ENCODE data around the gene ALK. TPM values are rescaled to one million over a fixed set of nuclear protein-coding genes. Genes with fewer than 3 reads are reported as not detected.

The ALK gene
- polyA plus RNA-seq, 2 of the 4 experiments (the other 2 are of a cell fraction): not detected

DNA sequence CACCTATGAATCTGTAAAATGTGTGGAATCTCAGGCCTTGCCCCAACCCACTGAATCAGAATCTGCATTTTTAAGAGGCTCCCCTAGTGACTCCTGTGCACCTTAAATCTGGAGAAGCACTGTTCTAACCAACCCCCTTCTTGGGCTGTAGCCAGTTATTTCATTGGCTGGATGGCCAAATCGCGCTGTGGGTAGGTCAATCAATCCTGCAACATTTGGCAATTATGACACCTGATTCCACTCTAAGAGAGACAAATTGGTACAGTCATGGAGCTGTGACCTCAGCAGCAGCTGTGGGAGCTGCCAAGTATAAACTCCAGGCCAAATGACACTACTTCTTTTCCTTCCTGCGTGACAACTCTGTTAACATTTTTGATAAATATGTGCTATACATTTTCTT lies 597.4 kb downstream of the ALK start:
- WGBS (ENCODE audit: missing lambda C conversion rate): 14% methylated on average over 3 of the region's 3 CpGs
- FAIRE-seq (no peak), ATAC-seq (no peak), DNase-seq (ENCODE audit: low read depth in 1 of 2, low spot score in 1 of 2) (no peak)
- Histone ChIP-seq H3K4me3 (no peak overlapping the region), H3K4me2 (no peak overlapping the region), H3K9me3 (no peaks in the 10 kb centered on the region), H3K27ac (no peak overlapping the region), H3K4me1 (no peaks in the 10 kb centered on the region)
- TF ChIP-seq HOXA7 (CRISPR knock-in tag; IDR thresholded peaks at IDR 0.05) (no peak), HOXB5 (CRISPR knock-in tag; IDR thresholded peaks at IDR 0.05) (no peak), CHD2 (IDR thresholded peaks at IDR 0.05; ENCODE audit: low read length, partially characterized antibody) (no peak), RARB (CRISPR knock-in tag; IDR thresholded peaks at IDR 0.05) (no peak), NPAS2 (CRISPR knock-in tag; IDR thresholded peaks at IDR 0.05; ENCODE audit: borderline replicate concordance) (no peak), MAFK (IDR thresholded peaks at IDR 0.05; ENCODE audit: partially characterized antibody) (no peak)
- ChIA-PET POLR2A (no interaction called here), CTCF (interaction anchor here (0.9 to 1.9 kb wide), 5 partner anchors 10 to 792 kb away, joined by 3 to 11 read pairs (median 3); no protein-coding TSS in a partner anchor)

DNA sequence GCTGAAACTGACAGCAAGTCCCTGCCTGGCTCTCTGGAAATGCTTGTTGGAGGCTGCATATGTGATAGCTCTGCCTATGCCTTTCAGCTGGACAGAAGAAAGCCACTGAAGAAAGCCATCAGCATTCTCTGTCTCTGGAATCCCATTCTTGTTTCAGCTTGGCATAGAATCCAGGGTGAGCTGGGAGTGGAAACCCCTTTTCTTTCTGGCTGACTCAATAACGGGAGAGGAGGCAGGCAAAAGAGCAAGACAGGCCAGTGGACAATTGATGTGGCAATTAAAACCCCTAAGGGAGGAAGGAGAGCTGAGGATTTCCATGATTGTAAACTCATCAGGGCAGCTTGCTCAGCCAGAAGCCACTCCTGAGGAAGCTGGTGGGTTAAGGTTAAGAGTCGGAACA lies 598.1 kb downstream of the ALK start:
- Histone ChIP-seq H3K4me3 (no peak overlapping the region), H3K9me3 (no peaks in the 10 kb centered on the region), H3K4me2 (no peak overlapping the region), H3K27ac (no peak overlapping the region), H3K4me1 (no peaks in the 10 kb centered on the region)
- DNase-seq (ENCODE audit: low read depth in 1 of 2, low spot score in 1 of 2) (no peak), FAIRE-seq (no peak), ATAC-seq (no peak)
- ChIA-PET POLR2A (no interaction called here), CTCF (interaction anchor here (0.9 to 1.9 kb wide), 6 partner anchors 9 to 792 kb away, joined by 3 to 11 read pairs (median 3); no protein-coding TSS in a partner anchor)
- 2% methylated on average over 2 of the region's 2 CpGs for WGBS (ENCODE audit: missing lambda C conversion rate)
- TF ChIP-seq RARB (CRISPR knock-in tag; IDR thresholded peaks at IDR 0.05) (no peak), JUN (IDR thresholded peaks at IDR 0.05) (no peak), CHD4 (IDR thresholded peaks at IDR 0.05; ENCODE audit: borderline replicate concordance) (no peak), SREBF2 (IDR thresholded peaks at IDR 0.05) (no peak), CEBPB (IDR thresholded peaks at IDR 0.05) (no peak), ZSCAN20 (CRISPR knock-in tag; IDR thresholded peaks at IDR 0.05) (no peak), KDM5A (IDR thresholded peaks at IDR 0.05) (no peak), HDAC2 (IDR thresholded peaks at IDR 0.05) (no peak), EHMT2 (IDR thresholded peaks at IDR 0.05; ENCODE audit: low read depth) (no peak), ZNF302 (CRISPR knock-in tag; IDR thresholded peaks at IDR 0.05) (no peak)
- TF ChIP-seq, protein P1, sequence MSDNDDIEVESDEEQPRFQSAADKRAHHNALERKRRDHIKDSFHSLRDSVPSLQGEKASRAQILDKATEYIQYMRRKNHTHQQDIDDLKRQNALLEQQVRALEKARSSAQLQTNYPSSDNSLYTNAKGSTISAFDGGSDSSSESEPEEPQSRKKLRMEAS (IDR thresholded peaks at IDR 0.05): no peak
- TF ChIP-seq, protein P2, sequence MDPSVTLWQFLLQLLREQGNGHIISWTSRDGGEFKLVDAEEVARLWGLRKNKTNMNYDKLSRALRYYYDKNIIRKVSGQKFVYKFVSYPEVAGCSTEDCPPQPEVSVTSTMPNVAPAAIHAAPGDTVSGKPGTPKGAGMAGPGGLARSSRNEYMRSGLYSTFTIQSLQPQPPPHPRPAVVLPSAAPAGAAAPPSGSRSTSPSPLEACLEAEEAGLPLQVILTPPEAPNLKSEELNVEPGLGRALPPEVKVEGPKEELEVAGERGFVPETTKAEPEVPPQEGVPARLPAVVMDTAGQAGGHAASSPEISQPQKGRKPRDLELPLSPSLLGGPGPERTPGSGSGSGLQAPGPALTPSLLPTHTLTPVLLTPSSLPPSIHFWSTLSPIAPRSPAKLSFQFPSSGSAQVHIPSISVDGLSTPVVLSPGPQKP (IDR thresholded peaks at IDR 0.05; ENCODE audit: low read depth, low read length): no peak
- TF ChIP-seq, protein P3, sequence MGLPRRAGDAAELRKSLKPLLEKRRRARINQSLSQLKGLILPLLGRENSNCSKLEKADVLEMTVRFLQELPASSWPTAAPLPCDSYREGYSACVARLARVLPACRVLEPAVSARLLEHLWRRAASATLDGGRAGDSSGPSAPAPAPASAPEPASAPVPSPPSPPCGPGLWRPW (IDR thresholded peaks at IDR 0.05): no peak
- TF ChIP-seq, protein P4, sequence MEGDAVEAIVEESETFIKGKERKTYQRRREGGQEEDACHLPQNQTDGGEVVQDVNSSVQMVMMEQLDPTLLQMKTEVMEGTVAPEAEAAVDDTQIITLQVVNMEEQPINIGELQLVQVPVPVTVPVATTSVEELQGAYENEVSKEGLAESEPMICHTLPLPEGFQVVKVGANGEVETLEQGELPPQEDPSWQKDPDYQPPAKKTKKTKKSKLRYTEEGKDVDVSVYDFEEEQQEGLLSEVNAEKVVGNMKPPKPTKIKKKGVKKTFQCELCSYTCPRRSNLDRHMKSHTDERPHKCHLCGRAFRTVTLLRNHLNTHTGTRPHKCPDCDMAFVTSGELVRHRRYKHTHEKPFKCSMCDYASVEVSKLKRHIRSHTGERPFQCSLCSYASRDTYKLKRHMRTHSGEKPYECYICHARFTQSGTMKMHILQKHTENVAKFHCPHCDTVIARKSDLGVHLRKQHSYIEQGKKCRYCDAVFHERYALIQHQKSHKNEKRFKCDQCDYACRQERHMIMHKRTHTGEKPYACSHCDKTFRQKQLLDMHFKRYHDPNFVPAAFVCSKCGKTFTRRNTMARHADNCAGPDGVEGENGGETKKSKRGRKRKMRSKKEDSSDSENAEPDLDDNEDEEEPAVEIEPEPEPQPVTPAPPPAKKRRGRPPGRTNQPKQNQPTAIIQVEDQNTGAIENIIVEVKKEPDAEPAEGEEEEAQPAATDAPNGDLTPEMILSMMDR (IDR thresholded peaks at IDR 0.05): no peak

DNA sequence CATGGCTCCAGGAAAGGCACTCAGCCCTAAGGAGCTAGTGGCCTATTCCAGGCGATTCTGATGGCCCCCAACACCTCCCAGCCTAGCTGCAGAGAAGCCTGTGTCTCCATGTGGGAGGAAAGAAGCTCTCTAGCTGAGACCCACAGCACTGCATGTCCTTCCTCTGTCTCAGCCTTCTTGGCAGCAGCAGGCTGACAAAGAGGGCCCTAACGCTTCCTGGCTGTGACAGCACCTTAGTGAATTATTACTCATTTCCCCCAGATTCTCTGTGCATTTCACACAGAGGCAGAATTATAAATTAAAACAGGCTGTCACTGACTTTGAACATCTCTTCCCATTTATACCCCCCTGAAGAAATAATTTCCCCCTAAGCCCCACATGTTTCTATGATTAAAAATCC lies 599.4 kb downstream of the ALK start:
- ATAC-seq: no peak
- TF ChIP-seq, protein P5, sequence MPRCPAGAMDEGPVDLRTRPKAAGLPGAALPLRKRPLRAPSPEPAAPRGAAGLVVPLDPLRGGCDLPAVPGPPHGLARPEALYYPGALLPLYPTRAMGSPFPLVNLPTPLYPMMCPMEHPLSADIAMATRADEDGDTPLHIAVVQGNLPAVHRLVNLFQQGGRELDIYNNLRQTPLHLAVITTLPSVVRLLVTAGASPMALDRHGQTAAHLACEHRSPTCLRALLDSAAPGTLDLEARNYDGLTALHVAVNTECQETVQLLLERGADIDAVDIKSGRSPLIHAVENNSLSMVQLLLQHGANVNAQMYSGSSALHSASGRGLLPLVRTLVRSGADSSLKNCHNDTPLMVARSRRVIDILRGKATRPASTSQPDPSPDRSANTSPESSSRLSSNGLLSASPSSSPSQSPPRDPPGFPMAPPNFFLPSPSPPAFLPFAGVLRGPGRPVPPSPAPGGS (IDR thresholded peaks at IDR 0.05): no peak
- TF ChIP-seq CEBPB (IDR thresholded peaks at IDR 0.05): no peak
- no peak for TF ChIP-seq TFCP2L1 (CRISPR knock-in tag; IDR thresholded peaks at IDR 0.05)
- TF ChIP-seq HEYL (CRISPR knock-in tag; IDR thresholded peaks at IDR 0.05): no peak
- TF ChIP-seq JUN (IDR thresholded peaks at IDR 0.05): no peak
- TF ChIP-seq GATA3 (IDR thresholded peaks at IDR 0.05; ENCODE audit: borderline replicate concordance): no peak
- TF ChIP-seq, protein P6, sequence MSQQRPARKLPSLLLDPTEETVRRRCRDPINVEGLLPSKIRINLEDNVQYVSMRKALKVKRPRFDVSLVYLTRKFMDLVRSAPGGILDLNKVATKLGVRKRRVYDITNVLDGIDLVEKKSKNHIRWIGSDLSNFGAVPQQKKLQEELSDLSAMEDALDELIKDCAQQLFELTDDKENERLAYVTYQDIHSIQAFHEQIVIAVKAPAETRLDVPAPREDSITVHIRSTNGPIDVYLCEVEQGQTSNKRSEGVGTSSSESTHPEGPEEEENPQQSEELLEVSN (IDR thresholded peaks at IDR 0.05; ENCODE audit: borderline replicate concordance, low read depth): no peak
- no peak for TF ChIP-seq SREBF2 (IDR thresholded peaks at IDR 0.05)
- TF ChIP-seq MAZ (IDR thresholded peaks at IDR 0.05; ENCODE audit: borderline replicate concordance, low read depth, low read length): no peak
- TF ChIP-seq RAD21 (conservative IDR thresholded peaks at IDR 0.05 in 1 of 2, IDR thresholded peaks at IDR 0.05 in 1 of 2): no peak
- TF ChIP-seq RARB (CRISPR knock-in tag; IDR thresholded peaks at IDR 0.05): no peak
- TF ChIP-seq HDAC2 (IDR thresholded peaks at IDR 0.05): no peak
- no peak for TF ChIP-seq PHF8 (IDR thresholded peaks at IDR 0.05; ENCODE audit: borderline replicate concordance, low read depth)
- TF ChIP-seq, protein P7, sequence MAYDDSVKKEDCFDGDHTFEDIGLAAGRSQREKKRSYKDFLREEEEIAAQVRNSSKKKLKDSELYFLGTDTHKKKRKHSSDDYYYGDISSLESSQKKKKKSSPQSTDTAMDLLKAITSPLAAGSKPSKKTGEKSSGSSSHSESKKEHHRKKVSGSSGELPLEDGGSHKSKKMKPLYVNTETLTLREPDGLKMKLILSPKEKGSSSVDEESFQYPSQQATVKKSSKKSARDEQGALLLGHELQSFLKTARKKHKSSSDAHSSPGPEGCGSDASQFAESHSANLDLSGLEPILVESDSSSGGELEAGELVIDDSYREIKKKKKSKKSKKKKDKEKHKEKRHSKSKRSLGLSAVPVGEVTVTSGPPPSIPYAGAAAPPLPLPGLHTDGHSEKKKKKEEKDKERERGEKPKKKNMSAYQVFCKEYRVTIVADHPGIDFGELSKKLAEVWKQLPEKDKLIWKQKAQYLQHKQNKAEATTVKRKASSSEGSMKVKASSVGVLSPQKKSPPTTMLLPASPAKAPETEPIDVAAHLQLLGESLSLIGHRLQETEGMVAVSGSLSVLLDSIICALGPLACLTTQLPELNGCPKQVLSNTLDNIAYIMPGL (CRISPR knock-in tag; IDR thresholded peaks at IDR 0.05; ENCODE audit: borderline replicate concordance): no peak
- no peak for TF ChIP-seq HOXB5 (CRISPR knock-in tag; IDR thresholded peaks at IDR 0.05)

More for the DNA sequence above, 599.4 kb downstream of the ALK start:
- no peaks in the 10 kb centered on the region for H3K4me1 ChIP-seq
- H3K4me2 ChIP-seq: no peak overlapping the region
- no peak overlapping the region for H3K4me3 ChIP-seq
- no peak for FAIRE-seq
- ChIA-PET CTCF (interaction anchor here (0.6 to 5.9 kb wide), 3 partner anchors 14 to 152 kb away, joined by 3 to 40 read pairs (median 5); no protein-coding TSS in a partner anchor), POLR2A (no interaction called here)
- no peak overlapping the region for H3K27ac ChIP-seq
- WGBS (ENCODE audit: missing lambda C conversion rate): 21% methylated on average over 2 of the region's 2 CpGs
- no peaks in the 10 kb centered on the region for H3K9me3 ChIP-seq
- DNase-seq (ENCODE audit: low read depth in 1 of 2, low spot score in 1 of 2): no peak

Data from A549 (cell line).